H1 (cell line): ENCODE results near the gene TP53TG3E. TPM values are rescaled to one million over a fixed set of nuclear protein-coding genes. Genes with fewer than 3 reads are reported as not detected.
"Not testable (repeated sequence)": the region's sequence is repeated elsewhere in the genome, so short reads cannot be mapped to it uniquely, and the experiment has no call there.

Experiments used
- CTCF ChIA-PET: fragments of 300-600 bp; sonication (Branson Sonifier 250); formaldehyde crosslinking; loops from one replicate; lab custom pipeline; 2021; ENCODE audit not compliant: partially characterized antibody; lab: Charles Lee
- POLR2A ChIA-PET: fragments of 300-600 bp; sonication (Branson Sonifier 250); formaldehyde crosslinking; loops from one replicate; lab custom pipeline; 2021; ENCODE audit warnings: inconsistent platforms; ENCODE audit not compliant: partially characterized antibody; lab: Charles Lee
- DNase-seq, 2 experiments: peaks; one replicate each; pipeline versions ENCODE4 v3.0.0 to v3.0.0-alpha.2; 2010 to 2022; ENCODE audit warnings: low spot score in 2 of 2, low read depth in 1 of 2, mixed read lengths in 1 of 2
- FAIRE-seq: peaks from 2 replicates; lab custom pipeline; 2011; peaks lifted over from hg19 to GRCh38; lab: Jason Lieb, UNC
- H2AFZ ChIP-seq: 2 replicates; pipeline ENCODE4 v1.8.1; 2012; ENCODE audit warnings: low read length, inconsistent platforms
- H2AK5ac ChIP-seq: 2 replicates; pipeline ENCODE4 v1.6.1; 2013; ENCODE audit warnings: low read depth, low read length
- H2BK120ac ChIP-seq: replicated peaks from 2 replicates; pipeline ENCODE3; 2013; ENCODE audit warnings: low read depth, low read length, inconsistent platforms
- H2BK12ac ChIP-seq: 2 replicates; pipeline ENCODE4 v1.6.1; 2013; ENCODE audit warnings: low read depth, low read length
- H2BK15ac ChIP-seq: 2 replicates; pipeline ENCODE4 v1.6.1; 2013; ENCODE audit warnings: low read length
- H2BK20ac ChIP-seq: 2 replicates; pipeline ENCODE4 v1.6.1; 2013; ENCODE audit warnings: low read length
- H2BK5ac ChIP-seq: 2 replicates; pipeline ENCODE4 v1.6.1; 2013; ENCODE audit warnings: low read depth, low read length
- H3K14ac ChIP-seq: 2 replicates; pipeline ENCODE4 v1.6.1; 2013; ENCODE audit warnings: inconsistent platforms; ENCODE audit not compliant: insufficient read length
- H3K18ac ChIP-seq: 2 replicates; pipeline ENCODE4 v1.6.1; 2013; ENCODE audit warnings: low read length; ENCODE audit errors: extremely low read depth
- H3K23ac ChIP-seq: 2 replicates; pipeline ENCODE4 v1.6.1; 2013; ENCODE audit warnings: inconsistent platforms; ENCODE audit not compliant: insufficient read length
- H3K23me2 ChIP-seq: 2 replicates; pipeline ENCODE4 v1.6.1; 2013; ENCODE audit warnings: low read depth, low read length
- H3K27ac ChIP-seq: 2 replicates; pipeline ENCODE4 v1.6.1; 2011; ENCODE audit warnings: low read depth, low read length, inconsistent platforms
- H3K27me3 ChIP-seq, 4 experiments: replicated peaks in 1 of 4; 1 replicate in 1 of 4; 2 replicates in 3 of 4; pipeline versions ENCODE4 v1.6.1 to v1.8.1; 2011 to 2013; ENCODE audit warnings: low read length in 3 of 4, mild to moderate bottlenecking in 3 of 4, inconsistent platforms in 2 of 4, mixed read lengths in 2 of 4, moderate library complexity in 1 of 4; ENCODE audit not compliant: control insufficient read depth in 3 of 4, insufficient read depth in 3 of 4; ENCODE audit errors: extremely low read depth in 1 of 4
- H3K36me3 ChIP-seq, 4 experiments: 2 replicates each; pipeline versions ENCODE4 v1.6.1 to v1.8.1; 2011 to 2013; ENCODE audit warnings: mild to moderate bottlenecking in 4 of 4, low read length in 3 of 4, moderate library complexity in 2 of 4, control low read depth in 1 of 4, inconsistent platforms in 1 of 4; ENCODE audit not compliant: insufficient read depth in 4 of 4, control insufficient read depth in 2 of 4
- H3K4ac ChIP-seq: replicated peaks from 2 replicates; pipeline ENCODE3; 2013; ENCODE audit warnings: low read length, low read depth, mixed read lengths, inconsistent platforms; ENCODE audit not compliant: insufficient read length
- H3K4me1 ChIP-seq, 4 experiments: replicated peaks in 1 of 4; 1 replicate in 1 of 4; 2 replicates in 3 of 4; pipeline versions ENCODE4 v1.6.1 to v1.8.1; 2011 to 2013; ENCODE audit warnings: low read length in 3 of 4, inconsistent platforms in 2 of 4, mixed read lengths in 1 of 4; ENCODE audit not compliant: insufficient read depth in 4 of 4, control insufficient read depth in 3 of 4
- H3K4me2 ChIP-seq, 2 experiments: 2 replicates each; pipeline versions ENCODE4 v1.6.1 to v1.8.1; 2011 to 2013; ENCODE audit warnings: low read depth in 2 of 2, low read length in 2 of 2, control low read depth in 1 of 2, inconsistent platforms in 1 of 2, mild to moderate bottlenecking in 1 of 2; ENCODE audit not compliant: insufficient read depth in 1 of 2
- H3K4me3 ChIP-seq, 4 experiments: fragments of 200-600, 300-600 bp in 1 of 4; sonication (generic), shearing (Covaris generic), sonication (Bioruptor Twin) in 1 of 4; 2 replicates each; pipeline versions ENCODE4 v1.5.1 to v1.8.1; 2011 to 2016; ENCODE audit warnings: low read length in 4 of 4, low read depth in 3 of 4, control low read depth in 2 of 4, inconsistent platforms in 2 of 4, mild to moderate bottlenecking in 2 of 4, mixed read lengths in 1 of 4, moderate library complexity in 1 of 4; ENCODE audit not compliant: insufficient read depth in 2 of 4; ENCODE audit errors: extremely low read depth in 1 of 4
- H3K56ac ChIP-seq: replicated peaks from 2 replicates; pipeline ENCODE3; 2013; ENCODE audit warnings: low read depth, mild to moderate bottlenecking, mixed read lengths, low read length, inconsistent platforms; ENCODE audit not compliant: insufficient read length
- H3K79me1 ChIP-seq: 2 replicates; pipeline ENCODE4 v1.6.1; 2013; ENCODE audit warnings: low read depth, low read length, control low read depth
- H3K79me2 ChIP-seq, 2 experiments: 2 replicates each; pipeline versions ENCODE4 v1.6.1 to v1.8.1; 2012 to 2013; ENCODE audit warnings: low read length in 2 of 2, mild to moderate bottlenecking in 2 of 2, inconsistent platforms in 1 of 2; ENCODE audit not compliant: insufficient read depth in 2 of 2, control insufficient read depth in 1 of 2
- H3K9ac ChIP-seq, 4 experiments: replicated peaks in 1 of 4; 1 replicate in 1 of 4; 2 replicates in 3 of 4; pipeline versions ENCODE4 v1.6.1 to v1.8.1; 2011 to 2013; ENCODE audit warnings: low read depth in 3 of 4, low read length in 3 of 4, control low read depth in 2 of 4, mild to moderate bottlenecking in 2 of 4, moderate library complexity in 2 of 4, inconsistent platforms in 1 of 4; ENCODE audit errors: extremely low read depth in 1 of 4
- H3K9me3 ChIP-seq, 2 experiments: 2 replicates each; pipeline versions ENCODE4 v1.6.1 to v1.8.1; 2012 to 2013; ENCODE audit warnings: mild to moderate bottlenecking in 2 of 2, moderate library complexity in 2 of 2, control low read depth in 1 of 2, inconsistent platforms in 1 of 2, low read depth in 1 of 2, low read length in 1 of 2, mixed read lengths in 1 of 2; ENCODE audit not compliant: insufficient read depth in 2 of 2
- H4K20me1 ChIP-seq, 2 experiments: replicated peaks in 1 of 2; 2 replicates each; pipeline versions ENCODE3 to v1.8.1; 2011 to 2013; ENCODE audit warnings: inconsistent platforms in 2 of 2, low read length in 2 of 2, mild to moderate bottlenecking in 1 of 2; ENCODE audit not compliant: insufficient read depth in 2 of 2, control insufficient read depth in 1 of 2
- H4K5ac ChIP-seq: 2 replicates; pipeline ENCODE4 v1.6.1; 2013; ENCODE audit warnings: low read length, low read depth, mixed read lengths, inconsistent platforms; ENCODE audit not compliant: insufficient read length
- H4K8ac ChIP-seq: 2 replicates; pipeline ENCODE4 v1.8.0; 2013; ENCODE audit warnings: mild to moderate bottlenecking, moderate library complexity, low read length, inconsistent platforms; ENCODE audit not compliant: insufficient read depth; ENCODE audit errors: extremely low read depth
- H4K91ac ChIP-seq: replicated peaks from 2 replicates; pipeline ENCODE3; 2013; ENCODE audit warnings: low read length, mixed read lengths, inconsistent platforms; ENCODE audit not compliant: insufficient read length
- WGBS, 2 experiments: shearing (Covaris generic) in 1 of 2; methylation state at CpG; one replicate each; pipeline versions ENCODE4 v1.1.6 to v1.1.7; 2013 to 2015; ENCODE audit warnings: low lambda C conversion rate in 2 of 2, mixed read lengths in 2 of 2, inconsistent platforms in 1 of 2, low coverage in 1 of 2, missing lambda C conversion rate in 1 of 2; ENCODE audit not compliant: insufficient replicate concordance in 2 of 2, insufficient coverage in 1 of 2, insufficient read length in 1 of 2; ENCODE audit errors: extremely low coverage in 1 of 2, missing lambda C conversion rate in 1 of 2; 5-methylcytosine and 5-hydroxymethylcytosine counted together
- polyA plus RNA-seq, 7 experiments: library from polyadenylated mRNA; depleted of rRNA in 3 of 7; stranded (reverse) in 5 of 7; unstranded in 2 of 7; fragments of >200 nt in 5 of 7; fragments of 200-250 nt in 2 of 7; gene quantifications; 1 replicate in 5 of 7; 2 replicates in 1 of 7; 4 replicates in 1 of 7; pipeline versions ENCODE4 v1.2.1 to v1.2.3, GENCODE V29; 2011 to 2013; ENCODE audit warnings: missing spikeins in 2 of 7, mixed read lengths in 2 of 7
- total RNA-seq: library from RNA; stranded (reverse); fragmentation: NEBNext Ultra II Directional; extraction: Animal tissue kit (Norgen Biotek cat#: 25700); gene quantifications from 2 replicates; pipeline ENCODE4 v1.2.1, GENCODE V29; 2021

TP53TG3E gene
- total and polyA plus RNA-seq, 2 of the 8 experiments (the other 6 are each of a cell fraction or from before 2014, with no cell fraction given) = not detected

- H3K4me2 ChIP-seq, H3K14ac ChIP-seq, H3K4ac ChIP-seq, CTCF ChIA-PET, H2BK15ac ChIP-seq, H2AFZ ChIP-seq, H3K36me3 ChIP-seq, H2BK12ac ChIP-seq, H4K5ac ChIP-seq, H3K79me2 ChIP-seq, H4K91ac ChIP-seq, H3K56ac ChIP-seq, POLR2A ChIA-PET, FAIRE-seq, H2AK5ac ChIP-seq, H3K79me1 ChIP-seq, H2BK20ac ChIP-seq, H3K4me1 ChIP-seq, H4K20me1 ChIP-seq, H3K18ac ChIP-seq, H3K27me3 ChIP-seq, H3K23ac ChIP-seq, H2BK120ac ChIP-seq, H3K9ac ChIP-seq, H3K4me3 ChIP-seq, H3K27ac ChIP-seq, H4K8ac ChIP-seq, H2BK5ac ChIP-seq, H3K23me2 ChIP-seq: not testable (repeated sequence)
- H3K9me3 ChIP-seq = peaks cover 0 to 32% of the 10 kb centered on the region in 2 experiments; a peak in 3 of 4 replicates
- WGBS, 2 experiments = 68% methylated on average over 5 of the region's 5 CpGs; no CpG with 5 or more reads in 1 of the 2 experiments
- DNase-seq = peak in 1 of 2 experiments; percentile 46
Measured at GRCh38 chr16:33337627-33338542, 33.8 kb downstream of the TP53TG3E start.
